GM21447 (cell line): ENCODE data around the gene ADAMTSL5.
"Not testable (repeated sequence)": the region's sequence is repeated elsewhere in the genome, so short reads cannot be mapped to it uniquely, and the experiment has no call there.

Experiments used
- ATAC-seq: cut with Tn5 transposase; IDR thresholded peaks from one replicate; pipeline ENCODE4 v1.9.1; 2021; ENCODE audit not compliant: unreplicated experiment

Gene ADAMTSL5

GRCh38 chr19:1530856-1531255 lies 18.0 kb upstream of the ADAMTSL5 start:
- not testable (repeated sequence) for ATAC-seq

DNA sequence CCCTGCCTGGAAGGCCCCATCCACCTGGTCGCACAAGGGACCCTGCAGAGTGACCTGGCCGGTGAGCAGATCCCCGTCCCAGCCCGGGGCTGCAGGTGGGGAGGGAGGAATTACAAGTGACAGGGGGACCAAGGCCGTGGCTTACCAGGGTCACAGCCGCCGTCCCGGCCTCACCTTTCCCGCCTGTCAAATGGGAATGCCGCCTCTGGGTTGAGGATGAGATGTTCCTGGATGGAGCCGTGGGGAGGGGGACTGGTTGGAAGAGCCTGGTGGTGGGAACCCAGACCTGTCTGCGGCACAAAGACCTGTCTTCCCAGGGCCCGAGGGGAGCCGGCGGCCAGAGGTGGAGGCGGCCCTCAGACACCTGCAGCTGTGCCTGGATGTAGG lies 16.6 kb upstream of the ADAMTSL5 start:
- ATAC-seq = no peak

DNA sequence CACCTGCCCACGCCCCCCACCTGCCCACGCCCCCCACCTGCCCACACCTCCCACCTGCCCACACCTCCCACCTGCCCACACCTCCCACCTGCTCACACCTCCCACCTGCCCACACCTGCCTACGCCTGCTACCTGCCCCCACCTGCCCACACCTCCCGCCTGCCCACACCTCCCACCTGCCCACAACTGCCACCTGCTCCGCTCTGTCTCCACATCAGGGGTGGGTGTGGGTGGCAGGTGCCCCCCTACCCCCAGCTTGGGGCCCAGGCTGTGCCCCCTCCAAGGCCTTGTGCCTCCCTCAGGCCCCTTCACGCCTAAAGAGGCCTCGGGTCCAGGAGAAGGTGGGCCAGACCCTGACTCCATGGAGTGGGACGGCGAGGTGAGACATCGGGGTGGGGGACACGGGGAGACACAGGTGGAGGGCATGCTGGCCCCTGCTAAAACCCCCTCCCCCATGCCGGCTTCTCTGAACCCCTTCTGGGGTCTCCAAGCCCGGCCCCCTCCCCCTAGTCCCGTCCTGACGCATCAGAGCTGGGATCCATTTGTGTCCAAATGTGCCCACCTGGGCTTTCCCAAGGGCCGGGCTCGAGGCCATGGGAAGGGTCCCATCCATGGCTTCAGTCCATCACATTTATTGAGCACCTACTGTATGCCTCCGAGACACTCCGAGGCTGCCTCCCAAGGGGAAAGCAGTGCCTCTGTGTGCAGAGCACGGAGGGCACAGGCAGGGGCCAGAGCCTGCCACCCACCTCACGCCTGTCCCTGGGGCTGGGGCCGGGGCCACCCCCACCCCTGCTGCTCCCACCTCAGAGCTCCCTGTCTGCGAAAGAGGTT lies 16.0 kb upstream of the ADAMTSL5 start:
- ATAC-seq = no peak

GRCh38 chr19:1527650-1528309 lies 15.0 kb upstream of the ADAMTSL5 start:
- ATAC-seq = no peak

- no peak for ATAC-seq
Measured at GRCh38 chr19:1526979-1527649, 14.3 kb upstream of the ADAMTSL5 start.

DNA sequence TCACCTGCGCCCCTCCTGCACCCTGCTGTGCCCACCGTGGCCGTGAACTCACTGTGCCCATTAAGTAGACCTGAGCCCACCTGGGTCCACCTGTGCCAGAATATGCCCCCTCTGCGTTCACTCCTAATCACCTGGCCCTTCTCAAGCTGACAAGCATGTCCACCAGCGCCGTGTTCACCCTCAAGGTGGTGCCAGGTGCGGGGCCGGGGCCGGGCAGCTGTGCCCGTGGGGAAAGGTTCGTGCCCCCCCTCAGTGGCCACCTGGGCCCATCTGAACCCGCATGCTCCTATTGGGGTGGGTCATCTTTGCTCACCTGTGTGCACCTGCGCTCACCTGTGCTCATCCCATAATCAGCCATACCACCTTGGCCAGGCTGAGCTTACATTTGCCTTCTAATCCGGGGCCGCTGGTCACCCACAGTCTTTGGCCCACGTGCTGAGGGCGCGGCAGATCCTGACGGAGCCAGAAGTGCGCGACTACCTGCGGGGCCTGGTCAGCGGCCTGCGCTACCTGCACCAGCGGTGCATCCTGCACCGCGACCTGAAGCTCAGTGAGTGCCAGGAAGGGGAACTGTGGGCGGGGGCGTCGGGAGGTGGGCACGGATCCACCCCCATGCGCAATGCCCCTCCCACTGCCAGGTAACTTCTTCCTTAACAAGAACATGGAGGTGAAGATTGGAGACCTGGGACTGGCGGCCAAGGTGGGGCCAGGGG lies 13.4 kb upstream of the ADAMTSL5 start:
- no peak for ATAC-seq

GRCh38 chr19:1525343-1525742 lies 12.5 kb upstream of the ADAMTSL5 start:
- no peak for ATAC-seq

- no peak for ATAC-seq
Measured at GRCh38 chr19:1524972-1525325, 12.1 kb upstream of the ADAMTSL5 start.

- no peak for ATAC-seq
Measured at GRCh38 chr19:1524287-1524971, 11.6 kb upstream of the ADAMTSL5 start.

DNA sequence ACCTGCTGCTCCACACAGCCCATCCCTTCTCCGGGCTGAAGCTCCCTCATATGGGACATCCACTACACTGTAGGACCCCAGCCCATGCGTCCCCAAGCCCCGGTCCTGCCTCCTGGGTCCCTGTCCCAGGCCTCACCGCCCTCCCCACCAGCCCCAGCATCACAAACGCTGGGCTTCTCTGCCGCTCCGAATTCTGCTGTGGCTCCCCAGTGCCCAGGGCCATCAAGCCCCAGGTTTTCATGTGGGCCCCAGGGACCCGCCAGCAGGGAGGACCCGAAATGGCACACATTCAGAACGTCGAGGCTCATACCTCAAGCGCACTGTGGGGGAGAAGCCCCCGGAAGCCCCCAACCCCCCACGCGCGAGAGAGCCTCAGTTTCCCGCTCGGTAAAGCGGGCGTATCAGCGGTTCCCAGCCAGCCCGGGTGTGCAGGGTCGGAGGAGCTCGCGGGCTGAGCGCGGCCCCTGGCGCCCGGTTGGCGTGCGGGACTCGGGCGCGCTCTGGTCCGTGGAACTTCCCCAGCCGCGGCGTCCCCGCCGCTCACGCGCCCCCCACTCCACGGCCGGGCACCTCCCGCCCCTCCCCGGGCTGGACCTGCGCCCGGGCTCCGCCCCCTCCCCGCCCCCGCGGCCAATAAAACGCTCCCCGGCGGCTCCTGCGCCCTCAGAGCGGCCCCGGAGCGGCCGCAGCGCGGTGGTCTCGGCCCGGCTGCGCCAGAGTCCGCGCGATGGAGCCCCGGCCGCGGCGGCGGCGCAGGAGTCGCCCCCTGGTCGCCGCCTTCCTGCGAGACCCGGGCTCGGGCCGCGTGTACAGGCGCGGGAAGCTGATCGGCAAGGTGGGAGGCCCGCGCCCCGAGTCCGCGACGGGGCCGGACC lies 10.8 kb upstream of the ADAMTSL5 start, which contains the start of gene PLK5:
TSS of gene PLK5 (plus strand) at position 666 of the 875 bp plus-strand sequence. CDS start 2,920 bp downstream, outside the sequence.
- no peak for ATAC-seq

- no peak for ATAC-seq
Measured at GRCh38 chr19:1522838-1523237, 10.0 kb upstream of the ADAMTSL5 start.

DNA sequence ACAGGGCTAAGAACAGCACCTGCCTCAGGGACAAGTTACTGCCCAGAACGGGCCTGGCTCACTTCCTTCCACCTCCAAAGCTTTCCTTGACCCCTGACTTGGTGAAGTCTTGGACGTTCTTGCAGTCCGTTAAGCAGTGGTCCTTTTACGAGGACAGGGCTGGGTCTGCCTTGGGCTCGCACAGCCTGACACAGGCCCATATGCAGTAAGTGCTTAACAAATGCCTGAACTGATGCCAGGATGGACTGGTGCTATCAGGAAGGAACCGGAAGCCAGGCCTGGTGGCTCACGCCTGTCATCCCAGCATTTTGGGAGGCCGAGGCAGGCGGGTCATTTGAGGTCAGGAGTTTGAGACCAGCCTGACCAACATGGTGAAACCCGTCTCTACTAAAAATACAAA lies 9.2 kb upstream of the ADAMTSL5 start:
- ATAC-seq = no peak

DNA sequence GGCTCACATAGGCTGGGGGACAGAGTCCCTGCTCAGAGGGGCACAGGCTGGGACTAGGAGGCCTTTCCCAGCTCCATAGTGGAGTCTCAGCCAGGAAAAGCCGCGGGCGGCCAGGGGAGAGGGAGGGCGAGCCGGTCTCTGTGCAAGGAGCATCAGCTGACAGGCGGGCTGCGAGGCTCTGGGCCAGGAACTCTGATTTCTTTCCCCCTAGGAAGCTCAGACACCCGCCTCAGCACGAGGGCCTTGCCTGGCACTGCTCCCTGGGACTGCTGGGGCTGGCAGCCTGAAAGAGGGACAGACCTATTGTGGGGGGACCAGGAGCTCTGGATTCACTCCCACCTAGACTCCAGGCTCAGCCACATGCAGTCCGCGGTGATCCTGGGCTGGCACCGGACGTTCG lies 8.8 kb upstream of the ADAMTSL5 start:
- ATAC-seq = no peak

DNA sequence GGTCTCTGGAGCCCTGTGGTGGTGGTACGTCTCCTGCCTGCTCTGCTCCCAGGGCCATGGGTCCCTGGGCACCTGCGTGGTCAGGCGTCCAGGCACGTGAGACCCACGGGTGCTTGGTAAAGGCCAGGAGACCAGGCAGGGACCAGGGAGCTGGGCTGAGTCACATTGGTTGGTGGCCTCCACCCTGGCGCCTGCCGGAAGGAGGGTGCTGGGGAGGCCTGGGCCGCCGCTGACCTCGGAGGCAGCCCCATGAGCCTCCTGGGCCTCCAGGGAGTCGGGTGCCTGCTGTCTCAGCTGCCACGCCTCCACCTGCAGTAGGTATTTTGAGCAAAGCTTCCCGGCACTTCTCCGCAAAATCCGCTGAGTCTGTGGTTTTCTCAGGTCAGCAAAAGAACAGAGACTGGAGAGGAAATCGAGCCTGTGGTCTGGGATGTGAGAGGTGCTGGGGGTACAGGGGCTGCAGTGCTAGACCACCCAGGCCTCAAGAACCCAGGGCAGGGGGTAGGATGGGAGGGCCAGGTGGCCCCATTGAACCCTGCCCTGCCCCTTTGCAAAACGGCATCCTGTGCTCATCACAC lies 7.5 kb upstream of the ADAMTSL5 start:
- ATAC-seq = no peak

- ATAC-seq = not testable (repeated sequence)
Measured at GRCh38 chr19:1519802-1520201, 7.0 kb upstream of the ADAMTSL5 start.

GRCh38 chr19:1518471-1518870 lies 5.7 kb upstream of the ADAMTSL5 start:
- no peak for ATAC-seq

DNA sequence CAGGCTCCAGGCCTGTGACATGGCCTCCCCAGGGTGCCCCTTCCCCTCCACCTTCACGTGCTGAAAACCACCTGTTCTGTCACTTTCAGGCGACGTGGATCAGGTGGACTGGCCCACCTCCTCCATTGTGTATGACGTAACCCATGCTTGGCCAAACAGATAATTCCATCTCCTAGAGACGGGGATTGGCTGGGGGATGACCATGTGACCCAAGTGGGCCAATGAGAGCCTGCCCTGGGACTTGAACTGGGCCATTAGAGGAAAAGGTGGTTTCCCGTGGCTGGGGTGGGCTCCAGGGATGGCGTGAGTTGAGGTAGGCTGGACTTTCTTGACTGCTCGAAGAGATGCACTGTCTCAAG lies 3.6 kb upstream of the ADAMTSL5 start:
- no peak for ATAC-seq

DNA sequence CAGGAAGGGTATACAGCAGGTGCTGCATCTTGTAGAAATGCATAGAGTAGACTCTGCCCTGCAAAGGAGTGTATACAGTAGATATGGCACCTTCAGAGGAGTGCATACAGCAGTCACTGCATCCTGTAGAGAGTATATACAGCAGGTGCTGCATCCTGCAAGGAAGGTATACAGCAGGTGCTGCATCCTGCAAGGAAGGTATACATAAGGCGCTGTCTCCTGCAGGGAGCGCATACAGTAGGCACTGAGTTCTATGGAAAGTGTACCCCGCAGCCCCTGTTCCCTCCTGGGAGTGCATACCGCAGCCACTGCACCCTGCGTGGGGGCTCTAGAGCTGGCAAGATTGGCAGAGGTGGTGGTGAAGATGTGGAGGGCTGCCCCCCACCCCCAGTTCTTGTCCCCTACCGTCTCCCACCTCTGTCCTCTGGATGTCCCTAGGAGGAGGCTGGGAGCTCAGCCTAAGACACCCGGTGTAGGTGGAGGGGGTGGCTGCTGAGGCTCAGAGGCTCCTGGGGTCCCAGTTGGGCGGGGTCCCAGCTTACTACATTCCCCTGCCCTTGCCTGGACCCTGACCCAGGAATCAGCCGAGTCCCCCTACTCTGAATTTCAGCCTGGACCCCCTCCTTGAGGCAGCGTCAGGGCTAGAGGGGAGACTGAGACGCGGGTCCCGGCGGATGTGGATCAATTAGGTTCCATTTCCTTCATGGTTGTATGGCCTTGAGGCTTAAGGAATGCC lies 2.3 kb upstream of the ADAMTSL5 start:
- ATAC-seq = no peak

GRCh38 chr19:1514295-1514661 lies 1.5 kb upstream of the ADAMTSL5 start:
- ATAC-seq = no peak
